IMR-90 (cell line): ENCODE results near the gene TAS2R42. TPM values are rescaled to one million over a fixed set of nuclear protein-coding genes. Genes with fewer than 3 reads are reported as not detected.

Source experiments
- ATAC-seq: fragments of 200-7000 bp; cut with Tn5 transposase; 2 replicates; pipeline ENCODE4 v1.9.1; 2020; ENCODE audit warnings: low read depth, mild to moderate bottlenecking, moderate library complexity
- BruUV-seq: library from RNA; stranded (reverse); fragments of 400-500 nt; replicated peaks from 2 replicates; lab custom pipeline; 2021; lab: Mats Ljungman, UMichigan
- CTCF ChIA-PET: fragments of 300-600 bp; formaldehyde crosslinking; extraction: SDS; loops from one replicate; lab custom pipeline; 2021; ENCODE audit warnings: antibody characterized with exemption; lab: Yijun Ruan, JAX
- POLR2A ChIA-PET: fragments of 300-600 bp; sonication (Branson Sonifier 250); formaldehyde crosslinking; loops from one replicate; lab custom pipeline; 2022; ENCODE audit warnings: antibody characterized with exemption; ENCODE audit not compliant: unreplicated experiment; lab: Charles Lee
- DNase-seq: peaks from one replicate; pipeline ENCODE4 v3.0.0; 2013
- H2AFZ ChIP-seq: replicated peaks from 2 replicates; pipeline ENCODE3; 2013; ENCODE audit warnings: low read length, mild to moderate bottlenecking; ENCODE audit not compliant: poor library complexity
- H2AK5ac ChIP-seq: 2 replicates; pipeline ENCODE4 v1.6.1; 2013; ENCODE audit warnings: low read depth, low read length, inconsistent platforms
- H2AK9ac ChIP-seq: replicated peaks from 2 replicates; pipeline ENCODE3; 2013; ENCODE audit warnings: mild to moderate bottlenecking, low read depth, low read length, moderate library complexity; ENCODE audit not compliant: poor library complexity
- H2BK120ac ChIP-seq: 2 replicates; pipeline ENCODE4 v1.6.1; 2013; ENCODE audit warnings: low read depth, low read length, inconsistent platforms
- H2BK15ac ChIP-seq: 3 replicates; pipeline ENCODE4 v1.6.1; 2013; ENCODE audit warnings: low read depth, low read length, inconsistent platforms
- H2BK20ac ChIP-seq: 2 replicates; pipeline ENCODE4 v1.6.1; 2013; ENCODE audit warnings: low read depth, mild to moderate bottlenecking, inconsistent platforms, low read length, moderate library complexity
- H2BK5ac ChIP-seq: 2 replicates; pipeline ENCODE4 v1.6.1; 2013; ENCODE audit warnings: mild to moderate bottlenecking, low read depth, low read length, inconsistent platforms; ENCODE audit not compliant: poor library complexity, severe bottlenecking
- H3K14ac ChIP-seq: replicated peaks from 2 replicates; pipeline ENCODE4 v1.6.1; 2013; ENCODE audit warnings: low read depth, low read length, inconsistent platforms
- H3K18ac ChIP-seq: 2 replicates; pipeline ENCODE4 v1.6.1; 2013; ENCODE audit warnings: low read depth, low read length, control low read depth
- H3K23ac ChIP-seq: 2 replicates; pipeline ENCODE4 v1.6.1; 2013; ENCODE audit warnings: low read depth, low read length, inconsistent platforms
- H3K27ac ChIP-seq: 2 replicates; pipeline ENCODE4 v1.5.1; 2013; ENCODE audit warnings: mild to moderate bottlenecking, control low read depth, low read length; ENCODE audit not compliant: insufficient read depth
- H3K27me3 ChIP-seq: 2 replicates; pipeline ENCODE4 v1.6.1; 2013; ENCODE audit warnings: low read length; ENCODE audit not compliant: control insufficient read depth, insufficient read depth
- H3K36me3 ChIP-seq: 2 replicates; pipeline ENCODE4 v1.6.1; 2013; ENCODE audit warnings: low read length, mixed read lengths; ENCODE audit not compliant: control insufficient read depth, insufficient read depth
- H3K4ac ChIP-seq: 2 replicates; pipeline ENCODE4 v1.6.1; 2013; ENCODE audit warnings: low read depth, low read length, inconsistent platforms
- H3K4me1 ChIP-seq: 2 replicates; pipeline ENCODE4 v1.6.1; 2013; ENCODE audit warnings: low read length, mixed read lengths; ENCODE audit not compliant: control insufficient read depth, insufficient read depth
- H3K4me2 ChIP-seq: 2 replicates; pipeline ENCODE4 v1.6.1; 2013; ENCODE audit warnings: low read depth, mild to moderate bottlenecking, control low read depth, low read length, moderate library complexity
- H3K4me3 ChIP-seq: 2 replicates; pipeline ENCODE4 v1.5.1; 2013; ENCODE audit warnings: low read depth, mild to moderate bottlenecking, control low read depth, low read length, moderate library complexity; ENCODE audit not compliant: insufficient read depth
- H3K56ac ChIP-seq: 2 replicates; pipeline ENCODE4 v1.6.1; 2013; ENCODE audit warnings: low read length, inconsistent platforms; ENCODE audit not compliant: insufficient read depth; ENCODE audit errors: extremely low read depth
- H3K79me1 ChIP-seq, 2 experiments: 2 replicates each; pipeline ENCODE4 v1.6.1; 2013; ENCODE audit warnings: low read length in 2 of 2, inconsistent platforms in 1 of 2, low read depth in 1 of 2
- H3K9ac ChIP-seq: 2 replicates; pipeline ENCODE4 v1.6.1; 2013; ENCODE audit warnings: low read depth, low read length, control low read depth
- H3K9me1 ChIP-seq: 2 replicates; pipeline ENCODE4 v1.6.1; 2013; ENCODE audit warnings: low read length, inconsistent platforms; ENCODE audit not compliant: insufficient read depth
- H3K9me3 ChIP-seq: 2 replicates; pipeline ENCODE4 v1.6.1; 2013; ENCODE audit warnings: low read length; ENCODE audit not compliant: control insufficient read depth, insufficient read depth
- H4K20me1 ChIP-seq: 2 replicates; pipeline ENCODE4 v1.6.1; 2013; ENCODE audit warnings: low read length, inconsistent platforms; ENCODE audit not compliant: insufficient read depth
- H4K5ac ChIP-seq: 2 replicates; pipeline ENCODE4 v1.6.1; 2013; ENCODE audit warnings: mild to moderate bottlenecking, low read depth, low read length, control low read depth
- H4K8ac ChIP-seq, 2 experiments: 2 replicates each; pipeline ENCODE4 v1.6.1; 2013; ENCODE audit warnings: low read depth in 2 of 2, low read length in 2 of 2, control low read depth in 1 of 2, inconsistent platforms in 1 of 2
- H4K91ac ChIP-seq: 2 replicates; pipeline ENCODE4 v1.6.1; 2013; ENCODE audit warnings: low read depth, low read length, inconsistent platforms; ENCODE audit not compliant: insufficient read depth
- ELK1 ChIP-seq: fragments of 150-350 bp; IDR thresholded peaks from 2 replicates; pipeline ENCODE4 v1.6.1; 2016; ENCODE audit warnings: low read depth, mild to moderate bottlenecking, low read length, moderate library complexity, borderline replicate concordance
- MAZ ChIP-seq: IDR thresholded peaks from 2 replicates; pipeline ENCODE4 v1.6.1; 2012; ENCODE audit warnings: low read depth, mild to moderate bottlenecking, low read length, improper control_type of control experiment, moderate library complexity, borderline replicate concordance
- MXI1 ChIP-seq: IDR thresholded peaks from 2 replicates; pipeline ENCODE4 v1.6.1; 2012; ENCODE audit warnings: low read depth, mild to moderate bottlenecking, low read length, moderate library complexity, borderline replicate concordance
- RAD21 ChIP-seq: IDR thresholded peaks from 2 replicates; pipeline ENCODE4 v1.6.1; 2012; ENCODE audit warnings: low read length, improper control_type of control experiment
- RCOR1 ChIP-seq: IDR thresholded peaks from 2 replicates; pipeline ENCODE4 v1.6.1; 2012; ENCODE audit warnings: mild to moderate bottlenecking, low read length, improper control_type of control experiment; ENCODE audit not compliant: insufficient replicate concordance
- RFX5 ChIP-seq: IDR thresholded peaks from 2 replicates; pipeline ENCODE4 v1.8.0; 2012; ENCODE audit warnings: low read depth, mild to moderate bottlenecking, low read length, moderate library complexity
- USF2 ChIP-seq: fragments of 150-350 bp; IDR thresholded peaks from 2 replicates; pipeline ENCODE4 v1.6.1; 2017; ENCODE audit warnings: mild to moderate bottlenecking, antibody characterized with exemption, low read length, low read depth
- dilution Hi-C: fragments of 300-500 bp; cut with HindIII; formaldehyde crosslinking; loops from one replicate; pipeline ENCODE4 v1.14.3; 2018; ENCODE audit warnings: low sequenced_read_pairs; ENCODE audit not compliant: unreplicated experiment
- in situ Hi-C: fragments of 300-500 bp; cut with MboI; formaldehyde crosslinking; loops from 3 replicates; pipeline ENCODE4 v1.14.3; 2019; ENCODE audit warnings: low sequenced_read_pairs, inconsistent platforms, mixed read lengths
- intact Hi-C: fragments of 100-400 bp; cut with micrococcal nuclease; formaldehyde crosslinking; loops from 2 replicates; pipeline ENCODE4 v1.10.0; 2022
- polyA plus RNA-seq, 3 experiments: library from polyadenylated mRNA; depleted of rRNA; stranded (reverse); fragments of >200 nt; gene quantifications; 2 replicates each; pipeline ENCODE4 v1.2.3, GENCODE V29; 2012; ENCODE audit warnings: low replicate concordance in 1 of 3
- total RNA-seq: library from RNA; depleted of rRNA; stranded (reverse); fragments of >200 nt; gene quantifications from 2 replicates; pipeline ENCODE4 v1.2.3, GENCODE V29; 2012
- TF ChIP-seq, protein P1 (sequence below): conservative IDR thresholded peaks from 2 replicates; pipeline ENCODE4 v1.5.1; 2012; ENCODE audit warnings: mild to moderate bottlenecking, low read depth, low read length, improper control_type of control experiment

The TAS2R42 gene
- total and polyA plus RNA-seq, 2 of the 4 experiments (the other 2 are of a cell fraction): not detected

GRCh38 chr12:11164384-11164783, 22.4 kb downstream of the TAS2R42 start:
- no peak overlapping the region for H4K8ac ChIP-seq
- ATAC-seq (peak; percentile 60), DNase-seq (peak; percentile 28)
- POLR2A ChIA-PET: no interaction called here
- peaks cover 14% of the 10 kb centered on the region for H3K36me3 ChIP-seq
- no peaks in the 10 kb centered on the region for H3K4me1 ChIP-seq
- H3K27me3 ChIP-seq: no peaks in the 10 kb centered on the region
- no peak overlapping the region for H3K4me3 ChIP-seq
- BruUV-seq: no TSS peak
- H3K14ac ChIP-seq: no peak overlapping the region
- H3K9me3 ChIP-seq: no peaks in the 10 kb centered on the region
- 0 out of 2 replicates have a peak, but pooled peaks cover 2% of the 10 kb centered on the region for H3K9me1 ChIP-seq
- H3K79me1 ChIP-seq: peaks cover 33 to 48% of the 10 kb centered on the region in 2 experiments
- H2BK120ac ChIP-seq: no peak overlapping the region
- no peak overlapping the region for H3K9ac ChIP-seq
- no peak overlapping the region for H3K18ac ChIP-seq
- H2BK15ac ChIP-seq: no peak overlapping the region
- intact Hi-C loops: no loop called here
- H3K4ac ChIP-seq: no peak overlapping the region
- dilution Hi-C loops: no loop called here
- no peak overlapping the region for H2AK9ac ChIP-seq
- no peak overlapping the region for H3K56ac ChIP-seq
- H2BK20ac ChIP-seq: no peak overlapping the region
- no peak overlapping the region for H4K5ac ChIP-seq
- no peak overlapping the region for H2AK5ac ChIP-seq
- peaks cover 42% of the 10 kb centered on the region for H4K20me1 ChIP-seq
- no peak overlapping the region for H2AFZ ChIP-seq
- no peak overlapping the region for H2BK5ac ChIP-seq
- H4K91ac ChIP-seq: no peak overlapping the region
- CTCF ChIA-PET: interaction anchor here (1.3 kb wide), 1 partner anchor 36 kb away, joined by 4 read pairs; no protein-coding TSS in a partner anchor
- no peak overlapping the region for H3K4me2 ChIP-seq
- no peak overlapping the region for H3K27ac ChIP-seq
- no peak for TF ChIP-seq MAZ
- TF ChIP-seq RCOR1: no peak
- TF ChIP-seq ELK1: no peak
- no peak for TF ChIP-seq MXI1
- TF ChIP-seq RAD21: no peak
- no peak for TF ChIP-seq USF2
- no peak for TF ChIP-seq RFX5
- TF ChIP-seq, protein P1, sequence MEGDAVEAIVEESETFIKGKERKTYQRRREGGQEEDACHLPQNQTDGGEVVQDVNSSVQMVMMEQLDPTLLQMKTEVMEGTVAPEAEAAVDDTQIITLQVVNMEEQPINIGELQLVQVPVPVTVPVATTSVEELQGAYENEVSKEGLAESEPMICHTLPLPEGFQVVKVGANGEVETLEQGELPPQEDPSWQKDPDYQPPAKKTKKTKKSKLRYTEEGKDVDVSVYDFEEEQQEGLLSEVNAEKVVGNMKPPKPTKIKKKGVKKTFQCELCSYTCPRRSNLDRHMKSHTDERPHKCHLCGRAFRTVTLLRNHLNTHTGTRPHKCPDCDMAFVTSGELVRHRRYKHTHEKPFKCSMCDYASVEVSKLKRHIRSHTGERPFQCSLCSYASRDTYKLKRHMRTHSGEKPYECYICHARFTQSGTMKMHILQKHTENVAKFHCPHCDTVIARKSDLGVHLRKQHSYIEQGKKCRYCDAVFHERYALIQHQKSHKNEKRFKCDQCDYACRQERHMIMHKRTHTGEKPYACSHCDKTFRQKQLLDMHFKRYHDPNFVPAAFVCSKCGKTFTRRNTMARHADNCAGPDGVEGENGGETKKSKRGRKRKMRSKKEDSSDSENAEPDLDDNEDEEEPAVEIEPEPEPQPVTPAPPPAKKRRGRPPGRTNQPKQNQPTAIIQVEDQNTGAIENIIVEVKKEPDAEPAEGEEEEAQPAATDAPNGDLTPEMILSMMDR: no peak
- in situ Hi-C loops: no loop called here
- no peak overlapping the region for H3K23ac ChIP-seq
